ENCODE data around the gene TRRAP. TPM values are rescaled to one million over a fixed set of nuclear protein-coding genes. Genes with fewer than 3 reads are reported as not detected.

The TRRAP gene
- total and polyA plus RNA-seq, 4 donors = 4.3 to 22.7 (median 10.1) TPM

- Histone ChIP-seq H3K9me3 (ENCODE audit: control insufficient read depth in 4 of 4, low read length in 3 of 4) (no peaks in the 10 kb centered on the region), H3K4me1 (ENCODE audit: control insufficient read depth in 4 of 4, insufficient read depth in 4 of 4, low read length in 3 of 4) (no peaks in the 10 kb centered on the region), H3K36me3 (ENCODE audit: control insufficient read depth in 4 of 4, insufficient read depth in 3 of 4, low read depth in 1 of 4, low read length in 3 of 4) (peaks cover 11 to 53% (median 29%) of the 10 kb centered on the region in 4 donors), H3K9ac (ENCODE audit: low read depth in 1 of 2, low read length in 2 of 2) (no peak overlapping the region), H3K27me3 (ENCODE audit: control insufficient read depth in 4 of 4, insufficient read depth in 4 of 4, low read length in 3 of 4) (no peaks in the 10 kb centered on the region), H3K4me3 (ENCODE audit: low read depth in 1 of 3, low read length in 3 of 3) (no peak overlapping the region), H3K27ac (ENCODE audit: low read depth in 1 of 2, low read length in 2 of 2) (no peak overlapping the region)
- TF ChIP-seq FOXA1 (IDR thresholded peaks at IDR 0.05) = no peak
- no peak for TF ChIP-seq ZBTB33 (IDR thresholded peaks at IDR 0.05)
- TF ChIP-seq YY1 (IDR thresholded peaks at IDR 0.05) = no peak
- TF ChIP-seq CTCF (IDR thresholded peaks at IDR 0.05; ENCODE audit: low read depth, low read length, missing input control) = no peak
- no peak for TF ChIP-seq REST (IDR thresholded peaks at IDR 0.05)
- no peak for TF ChIP-seq GABPA (IDR thresholded peaks at IDR 0.05 in 1 of 2, conservative IDR thresholded peaks at IDR 0.05 in 1 of 2)
- no peak for TF ChIP-seq HNF4G (IDR thresholded peaks at IDR 0.05)
- no peak for TF ChIP-seq RAD21 (IDR thresholded peaks at IDR 0.05)
- DNase-seq (ENCODE audit: low spot score) = no peak
These were observed 8.7 kb downstream of the TRRAP start for GRCh38 chr7:98887038-98887437.

- WGBS = 98% methylated on average over 7 of the region's 7 CpGs
- no peaks in the 10 kb centered on the region for H3K27me3 ChIP-seq (ENCODE audit: control insufficient read depth in 4 of 4, insufficient read depth in 4 of 4, low read length in 3 of 4)
- H3K4me1 ChIP-seq (ENCODE audit: control insufficient read depth in 4 of 4, insufficient read depth in 4 of 4, low read length in 3 of 4) = no peaks in the 10 kb centered on the region
- no peak overlapping the region for H3K9ac ChIP-seq (ENCODE audit: low read depth in 1 of 2, low read length in 2 of 2)
- H3K4me3 ChIP-seq (ENCODE audit: low read depth in 1 of 3, low read length in 3 of 3) = no peak overlapping the region
- TF ChIP-seq NR2F2 (IDR thresholded peaks at IDR 0.05) = no peak
- no peak for TF ChIP-seq ATF3 (IDR thresholded peaks at IDR 0.05)
- no peak for TF ChIP-seq YY1 (IDR thresholded peaks at IDR 0.05)
- TF ChIP-seq RAD21 (IDR thresholded peaks at IDR 0.05) = no peak
- TF ChIP-seq HNF4A (conservative IDR thresholded peaks at IDR 0.05) = no peak
- no peak for TF ChIP-seq FOXA1 (IDR thresholded peaks at IDR 0.05)
- no peak for TF ChIP-seq GABPA (IDR thresholded peaks at IDR 0.05 in 1 of 2, conservative IDR thresholded peaks at IDR 0.05 in 1 of 2)
- TF ChIP-seq JUND (IDR thresholded peaks at IDR 0.05) = no peak
- TF ChIP-seq REST (IDR thresholded peaks at IDR 0.05) = no peak
- no peak for TF ChIP-seq RXRA (IDR thresholded peaks at IDR 0.05)
- TF ChIP-seq EGR1 (IDR thresholded peaks at IDR 0.05; ENCODE audit: low read depth in 2 of 2) = no peak
- TF ChIP-seq TAF1 (conservative IDR thresholded peaks at IDR 0.05) = no peak
- DNase-seq (ENCODE audit: low spot score) = no peak
- no peaks in the 10 kb centered on the region for H3K9me3 ChIP-seq (ENCODE audit: control insufficient read depth in 4 of 4, low read length in 3 of 4)
- no peak overlapping the region for H3K27ac ChIP-seq (ENCODE audit: low read depth in 1 of 2, low read length in 2 of 2)
- peaks cover 17 to 60% (median 43%) of the 10 kb centered on the region in 4 donors for H3K36me3 ChIP-seq (ENCODE audit: control insufficient read depth in 4 of 4, insufficient read depth in 3 of 4, low read depth in 1 of 4, low read length in 3 of 4)
These were observed 14.3 kb downstream of the TRRAP start for GRCh38 chr7:98892609-98893008.
